Right lobe of liver (tissue), 6 donors: ENCODE measurements around the gene SALL3. TPM values are rescaled to one million over a fixed set of nuclear protein-coding genes. Genes with fewer than 3 reads are reported as not detected.

ENCODE experiments used
- ATAC-seq, 4 donors: fragments of 200-7000 bp; cut with Tn5 transposase; one replicate each; pipeline ENCODE4 v1.9.1; 2020; ENCODE audit warnings: mild to moderate bottlenecking in 4 of 4, moderate library complexity in 4 of 4
- DNase-seq, 3 donors: peaks; one replicate each; pipeline ENCODE4 v3.0.0-alpha.2; 2020
- H3K27ac ChIP-seq, 3 donors: fragments of 200-600 bp; one replicate each; pipeline ENCODE4 v1.8.0; 2022
- H3K27me3 ChIP-seq, 2 donors: fragments of 200-600 bp; one replicate each; pipeline ENCODE4 v1.8.0; 2022
- H3K36me3 ChIP-seq, 4 donors: fragments of 200-600 bp; sonication (generic) in 1 of 4; one replicate each; pipeline versions ENCODE4 v1.5.1 to v1.8.0; 2017 to 2022; ENCODE audit warnings: control low read depth in 1 of 4
- H3K4me1 ChIP-seq, 4 donors: fragments of 200-600 bp; sonication (generic) in 1 of 4; one replicate each; pipeline versions ENCODE4 v1.5.1 to v1.8.0; 2017 to 2022; ENCODE audit warnings: control low read depth in 1 of 4
- H3K4me3 ChIP-seq, 3 donors: fragments of 200-600 bp; one replicate each; pipeline ENCODE4 v1.8.0; 2022
- H3K9me3 ChIP-seq, 4 donors: fragments of 200-600 bp; sonication (generic) in 1 of 4; one replicate each; pipeline versions ENCODE4 v1.5.1 to v1.8.0; 2017 to 2022; ENCODE audit warnings: control low read depth in 1 of 4
- POLR2A ChIP-seq: fragments of 450-650 bp; IDR thresholded peaks from one replicate; pipeline ENCODE4 v1.6.1; 2017; ENCODE audit warnings: antibody characterized with exemption, mild to moderate bottlenecking
- WGBS: methylation state at CpG from one replicate; pipeline ENCODE4 v1.1.6; 2018; ENCODE audit warnings: low coverage, low lambda C conversion rate; ENCODE audit not compliant: insufficient coverage; ENCODE audit errors: missing lambda C conversion rate; 5-methylcytosine and 5-hydroxymethylcytosine counted together
- intact Hi-C, 2 donors: fragments of 100-400 bp; cut with DNase I; formaldehyde crosslinking; loops; one replicate each; pipeline versions ENCODE4 v1.11.2 to v1.14.1; 2022
- total RNA-seq, 6 experiments: library from RNA; depleted of rRNA in 2 of 6; stranded (reverse); fragments of >200 nt in 2 of 6; fragmentation: NEBNext Ultra II Directional in 3 of 6; extraction: Animal tissue kit (Norgen Biotek cat#: 25700) in 3 of 6; gene quantifications; one replicate each; pipeline versions ENCODE4 v1.1.0 to v1.2.4, GENCODE V29; 2016 to 2023
- TF ChIP-seq, protein P1 (sequence below), 4 donors: fragments of 200-600 bp in 3 of 4; fragments of 450-650 bp in 1 of 4; IDR thresholded peaks; one replicate each; pipeline versions ENCODE4 v1.5.1 to v1.8.0; 2016 to 2022; ENCODE audit warnings: antibody characterized with exemption in 4 of 4, mild to moderate bottlenecking in 2 of 4
- donor health status: DM: no; HTN: yes; CAD: no.
- donor health status: DM: no; HTN: no; CAD: no.
- donor health status: DM: no; HTN: no; CAD: no.
- donor health status: DM: no; HTN: yes; CAD: no.
- donor health status: DM: no; HTN: yes; CAD: no.

Gene SALL3
- total RNA-seq, 6 experiments from 2014 or later: not detected

DNA sequence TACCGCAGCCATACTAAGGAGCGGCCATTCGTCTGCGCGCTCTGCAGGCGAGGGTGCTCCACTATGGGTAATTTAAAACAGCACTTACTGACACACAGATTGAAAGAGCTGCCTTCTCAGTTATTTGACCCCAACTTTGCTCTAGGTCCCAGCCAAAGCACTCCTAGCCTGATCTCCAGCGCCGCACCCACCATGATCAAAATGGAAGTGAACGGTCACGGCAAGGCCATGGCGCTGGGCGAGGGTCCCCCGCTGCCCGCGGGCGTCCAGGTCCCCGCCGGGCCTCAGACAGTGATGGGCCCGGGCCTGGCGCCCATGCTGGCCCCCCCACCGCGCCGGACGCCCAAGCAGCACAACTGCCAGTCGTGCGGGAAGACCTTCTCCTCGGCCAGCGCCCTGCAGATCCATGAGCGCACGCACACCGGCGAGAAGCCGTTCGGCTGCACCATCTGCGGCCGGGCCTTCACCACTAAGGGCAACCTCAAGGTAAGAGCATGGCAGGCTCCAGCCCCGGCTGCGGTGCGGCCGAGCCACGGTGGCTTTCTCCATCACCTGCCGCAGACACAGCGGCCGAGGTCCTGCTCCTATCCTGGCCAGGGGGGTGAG lies 15.5 kb downstream of the SALL3 start:
- Histone ChIP-seq H3K27me3 (no peaks in the 10 kb centered on the region), H3K4me1 (no peaks in the 10 kb centered on the region), H3K4me3 (no peak overlapping the region), H3K36me3 (no peaks in the 10 kb centered on the region), H3K27ac (no peak overlapping the region), H3K9me3 (no peaks in the 10 kb centered on the region)
- DNase-seq: no peak
- intact Hi-C loops: no loop called here
- ATAC-seq: peak in 1 of 4 donors; percentile 22
- 81% methylated on average over 4 of the region's 44 CpGs for WGBS
- TF ChIP-seq, protein P1, sequence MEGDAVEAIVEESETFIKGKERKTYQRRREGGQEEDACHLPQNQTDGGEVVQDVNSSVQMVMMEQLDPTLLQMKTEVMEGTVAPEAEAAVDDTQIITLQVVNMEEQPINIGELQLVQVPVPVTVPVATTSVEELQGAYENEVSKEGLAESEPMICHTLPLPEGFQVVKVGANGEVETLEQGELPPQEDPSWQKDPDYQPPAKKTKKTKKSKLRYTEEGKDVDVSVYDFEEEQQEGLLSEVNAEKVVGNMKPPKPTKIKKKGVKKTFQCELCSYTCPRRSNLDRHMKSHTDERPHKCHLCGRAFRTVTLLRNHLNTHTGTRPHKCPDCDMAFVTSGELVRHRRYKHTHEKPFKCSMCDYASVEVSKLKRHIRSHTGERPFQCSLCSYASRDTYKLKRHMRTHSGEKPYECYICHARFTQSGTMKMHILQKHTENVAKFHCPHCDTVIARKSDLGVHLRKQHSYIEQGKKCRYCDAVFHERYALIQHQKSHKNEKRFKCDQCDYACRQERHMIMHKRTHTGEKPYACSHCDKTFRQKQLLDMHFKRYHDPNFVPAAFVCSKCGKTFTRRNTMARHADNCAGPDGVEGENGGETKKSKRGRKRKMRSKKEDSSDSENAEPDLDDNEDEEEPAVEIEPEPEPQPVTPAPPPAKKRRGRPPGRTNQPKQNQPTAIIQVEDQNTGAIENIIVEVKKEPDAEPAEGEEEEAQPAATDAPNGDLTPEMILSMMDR (IDR thresholded peaks at IDR 0.05): no peak
- no peak for TF ChIP-seq POLR2A

DNA sequence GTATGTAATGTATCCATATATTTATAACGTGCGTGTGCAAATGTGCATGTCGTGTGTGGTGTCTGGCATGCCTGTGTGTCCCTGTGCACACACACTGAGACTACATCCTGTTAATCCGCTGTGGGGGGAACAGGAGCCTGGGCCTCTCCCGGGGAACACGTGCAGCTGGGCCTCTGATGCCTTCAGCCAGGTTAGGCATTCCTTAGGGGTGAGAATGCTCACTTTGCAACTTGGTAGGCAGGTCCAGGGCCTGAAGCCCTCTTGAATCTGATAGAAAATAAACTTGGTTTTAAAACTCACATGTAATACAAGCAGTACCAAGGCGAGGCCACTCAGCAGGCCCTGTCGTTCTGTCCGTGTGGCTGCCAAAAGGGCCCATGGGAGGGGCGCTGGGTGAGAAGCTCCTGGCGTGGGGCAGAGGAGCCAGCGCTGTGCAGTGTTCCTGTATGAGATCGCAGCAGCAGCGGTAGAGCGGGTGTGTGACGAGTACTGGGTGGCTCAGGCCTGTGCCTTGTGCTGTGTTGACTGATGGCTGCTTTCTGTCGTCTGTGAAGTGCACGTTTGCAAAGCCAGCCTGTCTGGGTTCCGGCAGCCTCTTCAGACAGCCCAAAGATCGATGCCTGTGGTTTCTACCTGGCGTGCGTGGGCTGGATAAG lies 16.2 kb downstream of the SALL3 start:
- Histone ChIP-seq H3K36me3 (no peaks in the 10 kb centered on the region), H3K27me3 (no peaks in the 10 kb centered on the region), H3K9me3 (no peaks in the 10 kb centered on the region), H3K27ac (no peak overlapping the region), H3K4me1 (no peaks in the 10 kb centered on the region), H3K4me3 (no peak overlapping the region)
- ATAC-seq: no peak
- no peak for DNase-seq
- 67% methylated on average over 5 of the region's 22 CpGs for WGBS
- TF ChIP-seq, protein P1 (IDR thresholded peaks at IDR 0.05): no peak
- no peak for TF ChIP-seq POLR2A
- intact Hi-C loops: no loop called here

DNA sequence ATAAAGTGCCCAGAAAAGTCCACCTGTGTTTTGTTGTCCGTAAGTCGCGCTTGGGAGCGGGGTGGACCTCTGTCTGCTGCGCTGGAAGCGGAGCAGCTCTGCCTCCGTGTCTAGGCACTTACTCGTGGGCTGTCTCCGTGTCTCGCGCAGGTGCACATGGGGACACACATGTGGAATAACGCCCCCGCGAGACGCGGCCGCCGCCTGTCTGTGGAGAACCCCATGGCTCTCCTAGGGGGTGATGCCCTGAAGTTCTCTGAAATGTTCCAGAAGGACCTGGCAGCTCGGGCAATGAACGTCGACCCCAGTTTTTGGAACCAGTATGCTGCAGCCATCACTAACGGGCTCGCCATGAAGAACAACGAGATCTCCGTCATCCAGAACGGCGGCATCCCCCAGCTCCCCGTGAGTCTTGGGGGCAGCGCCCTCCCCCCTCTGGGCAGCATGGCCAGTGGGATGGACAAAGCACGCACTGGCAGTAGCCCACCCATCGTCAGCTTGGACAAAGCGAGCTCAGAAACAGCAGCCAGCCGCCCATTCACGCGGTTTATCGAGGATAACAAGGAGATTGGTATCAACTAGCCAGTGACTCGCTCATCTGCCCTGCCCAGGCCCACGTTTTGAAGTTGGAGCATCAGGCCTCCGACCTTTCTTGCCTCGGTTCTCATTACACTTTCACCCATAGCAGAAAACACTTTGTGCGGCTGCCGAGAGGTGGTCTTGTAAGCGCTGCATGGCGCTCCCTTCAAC lies 17.3 kb downstream of the SALL3 start:
- no peaks in the 10 kb centered on the region for H3K27me3 ChIP-seq
- no peaks in the 10 kb centered on the region for H3K4me1 ChIP-seq
- H3K36me3 ChIP-seq: no peaks in the 10 kb centered on the region
- intact Hi-C loops: no loop called here
- no peak for TF ChIP-seq POLR2A
- TF ChIP-seq, protein P1 (IDR thresholded peaks at IDR 0.05): no peak
- DNase-seq: no peak
- H3K4me3 ChIP-seq: no peak overlapping the region
- no peak overlapping the region for H3K27ac ChIP-seq
- H3K9me3 ChIP-seq: no peaks in the 10 kb centered on the region
- 81% methylated on average over 16 of the region's 44 CpGs for WGBS
- ATAC-seq: no peak

DNA sequence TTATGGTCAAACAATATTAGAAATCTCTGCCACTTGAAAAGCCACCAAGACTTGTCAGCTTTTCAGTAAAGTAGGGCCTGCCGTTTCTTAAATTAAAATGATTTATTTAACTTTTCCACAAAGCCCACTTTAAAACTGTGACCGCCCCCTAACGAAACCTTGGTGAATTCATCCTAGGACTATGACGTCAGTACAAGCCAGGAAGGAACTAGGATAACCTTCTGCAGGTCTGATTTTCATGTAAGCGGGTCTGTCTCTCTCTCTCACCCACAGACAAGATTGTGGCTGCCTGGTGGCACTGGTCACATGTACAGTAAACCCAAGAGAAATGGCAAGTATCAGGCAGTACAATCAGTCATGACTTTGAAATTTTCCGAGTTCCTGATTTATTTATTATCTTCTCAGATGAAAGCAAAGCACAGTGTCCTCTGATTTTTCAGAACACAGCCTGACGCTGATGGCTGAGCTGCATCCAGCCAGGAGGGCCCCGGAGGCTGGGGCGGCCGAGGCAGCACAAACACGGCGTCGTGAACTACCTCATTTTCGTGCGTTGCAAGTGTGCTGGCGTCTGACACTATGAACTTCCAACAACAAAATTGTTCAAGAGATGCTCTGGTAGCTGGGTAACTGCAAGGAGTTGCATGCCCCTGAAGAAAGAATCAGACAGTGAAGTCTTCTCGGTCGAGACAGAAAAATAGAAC lies 18.9 kb downstream of the SALL3 start:
- H3K27ac ChIP-seq: no peak overlapping the region
- TF ChIP-seq, protein P1 (IDR thresholded peaks at IDR 0.05): no peak
- TF ChIP-seq POLR2A: no peak
- DNase-seq (no peak), ATAC-seq (no peak)
- WGBS: 51% methylated on average over 10 of the region's 18 CpGs
- no peaks in the 10 kb centered on the region for H3K36me3 ChIP-seq
- no peak overlapping the region for H3K4me3 ChIP-seq
- no peaks in the 10 kb centered on the region for H3K9me3 ChIP-seq
- no peaks in the 10 kb centered on the region for H3K4me1 ChIP-seq
- no peaks in the 10 kb centered on the region for H3K27me3 ChIP-seq
- intact Hi-C loops: no loop called here
